GM04504 (cell line): Measurements from ENCODE around the gene IMPACT.

Experiments used
- DNase-seq: peaks from one replicate; pipeline ENCODE4 v3.0.0-alpha.2; 2012; ENCODE audit warnings: low read depth

IMPACT gene

GRCh38 chr18:24421831-24422230 lies 4.6 kb upstream of the IMPACT start:
- no peak for DNase-seq

DNA sequence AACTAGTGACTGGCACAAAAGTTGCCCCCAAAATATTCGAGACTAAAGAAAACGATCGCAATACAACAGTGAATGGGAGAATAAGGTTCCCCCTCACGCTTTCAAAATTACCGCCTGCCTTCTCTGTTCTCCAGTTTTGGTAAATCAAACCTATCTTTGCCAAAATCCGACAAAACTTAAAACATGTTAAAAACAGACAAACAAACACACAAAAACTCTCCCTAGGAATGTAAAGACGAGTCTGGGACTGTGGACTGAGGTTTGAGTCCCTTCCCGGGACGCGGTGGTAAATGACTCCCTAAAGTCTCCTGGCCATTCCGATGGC lies 435 bp upstream of the IMPACT start:
- no peak for DNase-seq

DNA sequence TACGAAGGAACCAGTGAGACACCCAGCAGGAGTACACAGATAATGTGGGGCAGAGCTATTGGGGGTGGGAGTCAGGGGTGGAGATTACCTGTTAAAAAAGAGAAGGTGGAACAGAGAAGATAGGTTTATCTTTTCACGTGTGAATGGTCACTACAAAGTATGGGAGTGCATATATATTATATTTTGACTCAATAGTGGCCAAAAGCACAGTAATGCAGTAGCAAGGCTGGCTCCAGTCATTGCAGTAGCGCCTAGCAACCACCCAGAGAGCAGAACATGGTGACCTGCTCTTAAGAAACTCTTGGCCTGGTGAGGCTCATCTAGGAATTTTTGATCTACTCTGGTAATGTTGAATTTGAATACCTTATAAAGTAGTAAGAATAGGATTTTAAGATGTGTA lies 1.0 kb downstream of the IMPACT start:
- no peak for DNase-seq

- DNase-seq, result no peak
Measured at GRCh38 chr18:24428709-24429108, 2.2 kb downstream of the IMPACT start.

DNA sequence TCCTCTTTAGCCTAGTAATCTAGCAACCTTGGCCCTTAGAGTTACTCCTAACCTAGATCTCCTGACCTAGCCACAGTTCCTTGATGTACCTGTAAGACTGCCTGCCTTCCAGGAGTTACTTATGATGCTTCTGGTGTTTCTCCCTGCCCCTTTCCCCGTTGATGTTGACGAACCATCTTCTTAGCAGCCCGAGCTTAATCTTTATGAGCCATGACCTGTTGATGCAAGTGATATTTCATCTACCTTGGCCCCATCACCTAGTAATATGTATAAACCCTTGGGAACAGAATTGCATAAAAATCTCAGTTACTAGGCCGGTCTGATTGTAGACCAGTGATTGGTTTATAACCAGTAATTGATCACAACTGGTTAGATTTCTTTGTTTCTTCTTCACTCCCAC lies 2.7 kb downstream of the IMPACT start:
- no peak for DNase-seq

GRCh38 chr18:24432618-24433017 lies 6.1 kb downstream of the IMPACT start:
- no peak for DNase-seq

DNA sequence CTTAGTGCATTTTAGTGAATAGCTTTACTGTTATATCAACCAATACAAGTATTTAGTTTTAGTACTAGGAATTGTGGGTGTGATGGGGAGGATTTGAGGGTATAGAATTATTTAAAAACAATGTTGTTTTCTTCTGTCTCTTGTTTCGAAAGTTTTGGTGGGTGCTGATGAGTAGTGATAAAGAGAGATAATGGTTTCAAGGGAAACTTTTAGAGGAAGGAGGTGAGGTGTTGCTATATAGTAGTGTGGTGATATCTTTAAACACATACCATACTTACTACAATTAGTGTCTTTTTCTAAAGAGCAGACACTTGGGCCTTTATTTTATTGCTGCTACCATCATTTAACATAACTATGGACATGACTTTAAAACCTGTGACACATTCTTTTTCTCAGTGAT lies 10.5 kb downstream of the IMPACT start:
- no peak for DNase-seq

- no peak for DNase-seq
Measured at GRCh38 chr18:24443870-24444269, 17.4 kb downstream of the IMPACT start.

DNA sequence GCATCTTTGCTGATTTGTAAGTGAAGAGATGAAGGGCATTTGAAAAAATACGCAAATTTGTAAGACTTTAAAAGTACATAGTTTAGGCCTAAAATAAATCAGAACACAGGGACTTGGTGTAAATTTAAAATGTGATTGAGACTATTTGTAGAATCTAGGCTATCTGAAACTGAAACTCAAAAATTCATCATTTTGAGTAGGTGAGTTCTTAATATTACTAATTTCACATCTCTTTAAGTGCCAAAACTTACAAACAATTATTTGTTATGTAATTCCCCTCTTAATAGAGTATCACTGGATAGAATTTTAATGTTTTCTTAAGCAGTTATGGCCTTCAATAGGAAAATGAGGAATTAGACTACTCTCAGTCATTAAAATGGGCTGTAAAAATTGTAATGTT lies 20.0 kb downstream of the IMPACT start:
- DNase-seq, result no peak

DNA sequence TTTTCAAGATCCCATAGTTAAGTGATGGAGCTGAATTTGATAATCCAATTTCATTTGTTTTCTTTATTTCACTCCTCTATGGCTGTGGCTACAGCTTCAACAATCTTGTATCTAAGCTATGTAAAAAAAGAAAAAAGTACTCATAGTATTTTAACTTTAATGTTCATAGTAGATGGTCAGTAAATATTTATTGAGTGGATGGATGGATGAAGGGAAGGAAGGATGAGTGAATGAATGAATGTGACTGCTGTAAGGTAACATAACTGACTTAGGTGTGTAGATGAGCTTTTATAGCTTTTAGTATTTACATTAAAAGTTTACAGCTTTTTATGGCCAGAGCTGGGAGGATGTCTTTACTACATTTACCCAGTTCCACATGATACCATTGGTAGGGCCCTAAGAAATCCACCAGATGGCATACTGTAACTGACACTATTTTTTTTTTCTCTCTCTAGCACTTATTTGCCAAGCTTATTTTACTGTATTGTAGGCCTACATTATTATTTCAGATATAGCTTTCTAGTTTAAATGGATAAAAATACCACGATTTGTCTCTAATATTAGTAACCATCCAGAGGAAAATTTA lies 20.6 kb downstream of the IMPACT start:
- DNase-seq, result no peak

DNA sequence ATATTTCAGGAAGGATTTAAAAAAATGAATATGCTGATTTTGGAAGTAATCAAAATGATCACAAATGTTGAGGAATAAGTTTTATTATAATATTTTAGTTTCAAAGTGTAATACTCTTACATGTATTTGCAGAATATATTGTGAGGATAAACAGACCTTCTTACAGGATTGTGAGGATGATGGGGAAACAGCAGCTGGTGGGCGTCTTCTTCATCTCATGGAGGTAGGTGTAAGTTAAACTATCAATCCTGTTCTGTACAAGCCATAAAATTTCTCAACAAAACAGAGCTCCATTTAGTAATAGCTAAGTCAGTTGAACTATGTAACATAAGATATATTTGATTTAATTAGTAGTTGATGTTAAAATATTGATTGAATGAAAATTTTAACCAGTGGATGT lies 21.5 kb downstream of the IMPACT start:
- no peak for DNase-seq

DNA sequence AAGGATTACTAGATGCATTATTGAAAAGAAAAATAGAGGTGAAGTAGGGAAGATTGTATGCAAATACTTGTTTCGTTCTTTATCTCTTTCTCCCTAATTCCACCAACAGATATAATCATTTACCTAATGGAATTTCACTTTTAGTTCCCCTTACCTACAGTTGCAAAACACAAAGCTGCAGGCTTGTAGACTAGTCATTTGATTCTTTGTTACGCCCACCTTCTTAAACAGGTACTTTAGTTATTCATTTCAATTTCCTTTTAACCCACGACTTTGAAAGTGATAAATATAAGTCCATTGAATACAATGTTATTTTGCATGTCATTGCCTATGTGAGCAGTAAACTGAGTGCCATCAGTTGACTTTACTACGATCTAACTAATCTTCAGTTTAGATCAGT lies 30.1 kb downstream of the IMPACT start:
- no peak for DNase-seq

DNA sequence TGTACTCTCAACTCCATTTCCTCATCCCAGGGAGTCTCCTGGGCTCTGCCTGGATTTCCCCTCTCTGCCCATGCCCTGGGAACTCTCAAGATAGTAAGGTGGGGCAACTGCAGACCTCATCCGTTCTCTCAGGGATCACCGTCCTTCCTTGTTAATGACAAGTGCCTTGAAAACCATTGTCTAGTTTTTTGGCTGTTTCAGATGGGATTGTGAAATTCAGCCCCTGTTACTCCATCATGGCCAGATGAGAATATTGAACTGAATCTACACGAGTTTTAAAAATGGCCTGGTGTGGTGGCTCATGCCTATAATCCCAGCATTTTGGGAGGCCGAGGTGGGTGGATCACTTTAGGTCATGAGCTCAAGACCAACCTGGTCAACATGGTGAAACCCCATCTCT lies 33.3 kb downstream of the IMPACT start:
- DNase-seq, result no peak

- DNase-seq, result no peak
Measured at GRCh38 chr18:24460388-24460787, 33.9 kb downstream of the IMPACT start, which contains the start of gene HRH4. Gene HRH4, plus strand, starts transcription at chr18:24460637. Its CDS starts 92 bp downstream, at chr18:24460729.

DNA sequence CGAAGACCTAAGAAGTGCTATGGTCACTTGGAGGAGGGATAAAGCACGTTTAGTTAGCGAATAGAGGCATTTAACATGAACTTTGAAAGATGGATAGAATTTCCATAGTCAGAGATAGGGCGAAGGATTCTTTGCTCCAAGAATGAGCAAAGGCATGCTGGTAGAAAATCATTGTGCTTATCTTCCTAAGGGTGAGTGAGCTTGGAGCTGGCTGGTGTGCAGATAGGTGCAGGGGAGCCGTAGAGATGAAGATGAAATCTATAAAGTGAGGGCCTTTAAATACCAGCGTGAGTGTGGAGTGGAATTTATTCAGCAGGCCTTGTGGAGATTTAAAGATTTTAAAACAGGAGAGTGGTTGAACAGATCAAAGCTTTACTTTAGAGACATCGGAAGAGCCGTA lies 35.5 kb downstream of the IMPACT start:
- DNase-seq, result no peak

DNA sequence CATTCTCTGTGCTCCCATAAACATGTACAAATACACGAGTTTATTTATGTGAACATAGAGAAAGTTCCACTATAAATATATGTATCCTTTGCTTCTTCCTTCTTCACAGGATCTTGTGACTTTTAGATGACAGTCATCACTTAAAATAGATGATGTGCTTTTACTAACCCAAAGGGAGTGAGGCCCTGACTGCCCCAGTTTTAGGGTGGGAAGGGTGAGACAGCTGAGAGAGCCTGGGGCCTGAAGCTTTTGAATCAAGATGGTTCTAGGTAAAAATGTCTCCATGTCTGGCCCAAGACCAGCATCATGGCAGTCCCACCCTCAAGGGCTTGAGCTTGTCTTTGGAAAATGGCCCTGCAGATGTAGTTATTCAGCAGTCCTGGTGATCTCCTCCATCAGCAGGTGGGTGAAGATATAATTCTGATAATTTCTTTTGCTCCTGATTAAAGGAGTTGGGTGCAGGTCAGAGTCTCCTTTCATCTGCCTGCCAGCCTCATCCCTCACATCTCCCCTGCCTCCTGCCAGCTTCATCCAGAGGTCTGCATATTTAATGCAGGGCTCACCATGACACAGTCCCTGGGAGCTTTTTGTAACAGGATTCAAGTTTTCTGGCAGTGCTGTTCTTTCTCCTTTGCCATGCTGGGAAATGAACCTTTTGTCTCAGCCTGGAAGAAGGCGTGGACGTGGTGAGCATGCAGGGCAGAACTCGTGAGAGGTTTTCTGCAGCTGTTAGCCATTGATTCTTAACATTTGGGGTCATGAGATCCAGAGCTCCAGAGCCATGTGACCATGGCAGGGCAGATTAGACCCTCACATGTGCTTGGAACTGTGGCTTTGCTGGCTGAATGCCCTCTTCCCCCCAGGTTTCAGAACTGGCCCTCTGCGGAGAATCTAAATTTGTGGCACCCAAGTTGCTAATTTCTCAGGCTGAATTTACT lies 36.6 kb downstream of the IMPACT start:
- no peak for DNase-seq

DNA sequence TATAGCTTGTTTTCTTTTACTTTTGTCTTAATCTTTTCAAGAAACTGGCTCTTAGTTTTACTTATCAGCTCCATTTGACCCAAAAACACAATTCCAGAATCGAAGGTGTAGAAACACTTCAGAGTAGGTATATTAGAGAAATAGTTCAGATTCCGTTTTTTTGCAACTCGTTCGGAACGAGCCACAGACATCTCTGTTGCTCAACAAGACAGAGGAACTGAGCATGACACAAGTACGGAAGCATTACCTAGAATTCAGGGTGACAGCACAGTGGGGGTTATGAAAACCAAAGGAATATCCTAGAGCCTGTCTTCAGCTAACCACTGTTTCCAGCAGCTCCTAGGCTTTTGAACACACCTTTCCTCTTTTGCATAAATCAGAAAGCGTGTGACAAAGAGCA lies 39.0 kb downstream of the IMPACT start:
- DNase-seq, result no peak

GRCh38 chr18:24466771-24467170 lies 40.3 kb downstream of the IMPACT start:
- no peak for DNase-seq

DNA sequence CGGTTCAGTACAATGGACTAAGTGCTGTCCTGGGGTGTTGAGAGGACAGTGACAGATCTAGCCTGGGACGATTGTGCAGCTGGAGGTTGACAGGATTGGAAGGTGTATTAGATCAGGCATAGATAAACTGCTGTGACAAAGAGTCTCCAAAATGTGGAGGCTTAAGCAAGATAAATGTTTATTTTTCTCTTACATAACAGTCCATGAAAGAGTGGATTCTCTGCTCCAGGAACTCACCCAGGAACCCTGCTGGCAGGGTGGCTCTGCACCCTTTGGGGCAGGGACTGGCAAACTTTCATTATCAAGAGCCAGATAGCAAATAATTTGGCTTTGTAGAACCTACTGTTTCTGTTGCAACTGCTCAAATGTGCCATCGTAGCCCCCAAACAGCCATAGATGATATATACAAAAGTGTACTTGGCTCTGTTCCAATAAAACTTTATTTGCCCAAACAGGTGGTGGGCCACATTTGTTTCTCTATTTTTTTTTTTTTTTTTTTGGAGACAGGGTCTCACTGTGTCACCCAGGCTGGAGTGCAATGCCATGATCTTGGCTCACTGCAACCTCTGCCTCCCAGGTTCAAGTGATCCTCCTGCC lies 43.6 kb downstream of the IMPACT start:
- DNase-seq, result no peak

- DNase-seq, result no peak
Measured at GRCh38 chr18:24470805-24471204, 44.3 kb downstream of the IMPACT start.

- DNase-seq, result no peak
Measured at GRCh38 chr18:24472591-24472990, 46.1 kb downstream of the IMPACT start.

DNA sequence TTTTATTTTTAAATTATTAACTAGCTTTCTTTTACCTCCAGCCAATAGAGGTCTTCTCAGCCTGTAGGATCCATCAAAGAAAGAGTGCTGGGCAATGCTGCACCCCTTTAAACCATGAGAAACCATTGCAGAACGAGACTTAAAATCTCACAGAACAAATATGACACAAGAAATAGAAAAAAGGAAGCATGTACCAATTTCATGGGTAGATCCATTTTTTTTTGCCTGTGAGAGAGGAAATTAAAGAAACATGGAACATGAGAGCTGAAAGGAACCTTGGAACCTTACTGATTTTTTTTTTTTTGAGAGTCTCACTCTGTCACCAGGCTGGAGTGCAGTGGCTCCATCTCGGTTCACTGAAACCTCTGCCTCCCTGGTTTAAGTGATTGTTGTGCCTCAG lies 47.9 kb downstream of the IMPACT start:
- DNase-seq, result no peak

DNA sequence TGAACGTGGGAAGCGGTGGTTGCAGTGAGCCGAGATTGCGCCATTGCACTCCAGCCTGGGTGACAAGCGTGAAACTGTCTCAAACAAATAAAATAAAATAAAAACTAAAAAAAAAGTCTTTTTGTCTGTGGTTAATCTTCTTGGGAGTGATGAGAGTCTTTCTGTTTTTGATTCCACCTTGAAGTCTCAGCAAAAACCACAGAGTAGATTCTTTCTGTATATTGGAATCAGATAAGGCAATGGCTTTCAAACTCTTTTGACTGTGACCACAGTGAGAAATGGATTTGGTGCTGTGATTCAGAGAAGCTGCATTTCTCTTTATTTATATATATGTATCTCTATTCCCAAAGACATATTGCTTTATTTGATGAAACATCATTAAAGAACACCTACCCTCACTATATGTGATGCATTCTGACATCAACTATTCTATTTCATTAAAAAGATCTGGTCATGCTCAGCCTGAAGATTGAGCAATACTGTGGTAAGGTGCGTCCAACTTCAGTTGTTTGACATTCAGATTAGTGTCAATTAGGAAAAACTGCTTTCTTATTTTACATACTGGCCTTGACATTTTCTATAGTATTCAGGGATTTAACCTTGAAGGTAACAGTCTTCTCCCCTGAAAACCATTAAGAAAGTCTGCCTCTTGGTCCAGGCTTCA lies 49.6 kb downstream of the IMPACT start:
- no peak for DNase-seq
